ENCODE measurements around the gene DIAPH3. TPM values are rescaled to one million over a fixed set of nuclear protein-coding genes. Genes with fewer than 3 reads are reported as not detected.

DIAPH3 gene
- total and polyA plus RNA-seq, 10 donors: 0.07 to 4.1 (median 1.4) TPM

DNA sequence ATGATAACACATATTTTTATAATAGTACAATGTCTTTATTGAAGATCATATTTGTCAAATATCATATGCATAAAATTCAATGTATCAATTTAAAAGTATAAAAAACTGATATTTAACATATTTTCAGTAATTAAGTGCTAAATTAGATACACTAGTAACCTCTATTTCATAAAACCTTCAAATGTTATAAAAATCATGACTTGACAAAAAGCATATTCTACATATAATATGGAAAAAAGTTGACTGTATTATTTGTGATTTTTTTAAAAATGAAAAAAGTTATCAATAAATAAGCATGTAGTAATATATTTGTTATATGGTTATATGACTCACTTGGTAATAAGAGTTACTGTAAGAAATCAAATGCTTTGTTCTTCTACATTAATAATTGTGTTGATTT, 356.9 kb downstream of the DIAPH3 start:
- Histone ChIP-seq H3K4me1 (no peaks in the 10 kb centered on the region), H3K4me3 (no peak overlapping the region), H3K36me3 (no peaks in the 10 kb centered on the region), H3K9me3 (no peaks in the 10 kb centered on the region), H3K27ac (no peak overlapping the region), H3K27me3 (replicated peaks in 1 of 7) (no peaks in the 10 kb centered on the region)
- no peak for TF ChIP-seq POLR2AphosphoS5 (IDR thresholded peaks at IDR 0.05)
- TF ChIP-seq, protein P1, sequence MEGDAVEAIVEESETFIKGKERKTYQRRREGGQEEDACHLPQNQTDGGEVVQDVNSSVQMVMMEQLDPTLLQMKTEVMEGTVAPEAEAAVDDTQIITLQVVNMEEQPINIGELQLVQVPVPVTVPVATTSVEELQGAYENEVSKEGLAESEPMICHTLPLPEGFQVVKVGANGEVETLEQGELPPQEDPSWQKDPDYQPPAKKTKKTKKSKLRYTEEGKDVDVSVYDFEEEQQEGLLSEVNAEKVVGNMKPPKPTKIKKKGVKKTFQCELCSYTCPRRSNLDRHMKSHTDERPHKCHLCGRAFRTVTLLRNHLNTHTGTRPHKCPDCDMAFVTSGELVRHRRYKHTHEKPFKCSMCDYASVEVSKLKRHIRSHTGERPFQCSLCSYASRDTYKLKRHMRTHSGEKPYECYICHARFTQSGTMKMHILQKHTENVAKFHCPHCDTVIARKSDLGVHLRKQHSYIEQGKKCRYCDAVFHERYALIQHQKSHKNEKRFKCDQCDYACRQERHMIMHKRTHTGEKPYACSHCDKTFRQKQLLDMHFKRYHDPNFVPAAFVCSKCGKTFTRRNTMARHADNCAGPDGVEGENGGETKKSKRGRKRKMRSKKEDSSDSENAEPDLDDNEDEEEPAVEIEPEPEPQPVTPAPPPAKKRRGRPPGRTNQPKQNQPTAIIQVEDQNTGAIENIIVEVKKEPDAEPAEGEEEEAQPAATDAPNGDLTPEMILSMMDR (IDR thresholded peaks at IDR 0.05 in 8 of 11, conservative IDR thresholded peaks at IDR 0.05 in 3 of 11): no peak
- no peak for TF ChIP-seq POLR2A (IDR thresholded peaks at IDR 0.05)
- no peak for DNase-seq
- intact Hi-C loops (cut with DNase I; ENCODE audit: low total_unique reads): no loop called here

- Histone ChIP-seq H3K36me3 (no peaks in the 10 kb centered on the region), H3K9me3 (no peaks in the 10 kb centered on the region), H3K27me3 (replicated peaks in 1 of 7) (no peaks in the 10 kb centered on the region), H3K27ac (no peak overlapping the region), H3K4me3 (no peak overlapping the region), H3K4me1 (no peaks in the 10 kb centered on the region)
- DNase-seq: no peak
- TF ChIP-seq POLR2AphosphoS5 (IDR thresholded peaks at IDR 0.05) (no peak), POLR2A (IDR thresholded peaks at IDR 0.05) (no peak)
- TF ChIP-seq, protein P1 (IDR thresholded peaks at IDR 0.05 in 8 of 11, conservative IDR thresholded peaks at IDR 0.05 in 3 of 11): no peak
- intact Hi-C loops (cut with DNase I; ENCODE audit: low total_unique reads): no loop called here
These were observed 362.4 kb downstream of the DIAPH3 start for GRCh38 chr13:59801107-59801880.

- Histone ChIP-seq H3K4me1 (no peaks in the 10 kb centered on the region), H3K36me3 (no peaks in the 10 kb centered on the region), H3K4me3 (no peak overlapping the region), H3K27me3 (replicated peaks in 1 of 7) (no peaks in the 10 kb centered on the region), H3K9me3 (no peaks in the 10 kb centered on the region), H3K27ac (no peak overlapping the region)
- DNase-seq: no peak
- no peak for TF ChIP-seq POLR2AphosphoS5 (IDR thresholded peaks at IDR 0.05)
- TF ChIP-seq, protein P1 (IDR thresholded peaks at IDR 0.05 in 8 of 11, conservative IDR thresholded peaks at IDR 0.05 in 3 of 11): no peak
- no peak for TF ChIP-seq POLR2A (IDR thresholded peaks at IDR 0.05)
- WGBS, 5 donors: 94 to 100% (median 97%) methylated on average over 2 of the region's 2 CpGs
- intact Hi-C loops (cut with DNase I; ENCODE audit: low total_unique reads): no loop called here
These were observed 370.6 kb downstream of the DIAPH3 start for GRCh38 chr13:59793107-59793506.

DNA sequence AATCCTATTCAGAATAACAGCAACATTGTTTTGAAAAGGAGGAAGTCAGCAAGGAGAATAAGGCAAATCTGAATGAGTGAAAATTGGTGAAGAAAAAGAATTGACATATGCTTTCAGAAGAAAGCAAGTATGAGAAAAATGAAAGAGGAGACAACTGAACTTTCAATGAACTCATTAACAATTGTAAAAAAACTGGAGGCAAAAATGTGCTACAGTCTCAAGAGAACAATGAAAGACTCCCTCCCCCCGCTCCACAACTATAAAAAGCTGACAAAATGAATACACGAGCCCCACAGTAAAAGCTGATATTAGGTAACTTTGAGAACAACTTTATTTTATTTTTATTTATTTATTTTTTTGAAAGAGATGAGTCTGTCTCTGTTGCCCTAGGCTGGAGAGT, 373.1 kb downstream of the DIAPH3 start:
- Histone ChIP-seq H3K9me3 (no peaks in the 10 kb centered on the region), H3K27me3 (replicated peaks in 1 of 7) (no peaks in the 10 kb centered on the region), H3K4me3 (no peak overlapping the region), H3K4me1 (no peaks in the 10 kb centered on the region), H3K27ac (no peak overlapping the region), H3K36me3 (no peaks in the 10 kb centered on the region)
- DNase-seq: no peak
- 44 to 75% (median 48%) methylated on average over 2 of the region's 2 CpGs for WGBS, 5 donors
- intact Hi-C loops (cut with DNase I; ENCODE audit: low total_unique reads): no loop called here
- TF ChIP-seq POLR2AphosphoS5 (IDR thresholded peaks at IDR 0.05) (no peak), POLR2A (IDR thresholded peaks at IDR 0.05) (no peak)
- TF ChIP-seq, protein P1 (IDR thresholded peaks at IDR 0.05 in 8 of 11, conservative IDR thresholded peaks at IDR 0.05 in 3 of 11): no peak

Measured in spleen (tissue), 11 donors.